Coronary artery (tissue), 2 donors: Measurements from ENCODE around the gene MAP1B.
A peak's percentile ranks its signal among the peaks of the same experiment; 100 is the strongest.

Source experiments
- DNase-seq: peaks from one replicate; pipeline ENCODE4 v3.0.0-alpha.2; 2017; ENCODE audit warnings: low spot score
- H3K27ac ChIP-seq, 2 donors: fragments of 200-600 bp; sonication (generic); one replicate each; pipeline ENCODE4 v1.5.1; 2016 to 2019
- H3K4me3 ChIP-seq: fragments of 200-600 bp; sonication (generic); 2 replicates; pipeline ENCODE4 v1.5.1; 2016; ENCODE audit warnings: mild to moderate bottlenecking, moderate library complexity
- CTCF ChIP-seq: fragments of 200-600 bp; sonication (generic); IDR thresholded peaks from one replicate; pipeline ENCODE4 v1.5.1; 2019; ENCODE audit warnings: antibody characterized with exemption

Gene MAP1B

GRCh38 chr5:72252008-72252407 lies 144.7 kb downstream of the MAP1B start:
- no peak overlapping the region for H3K4me3 ChIP-seq
- no peak for TF ChIP-seq CTCF
- peak overlapping the region; percentile 12 to 68 for H3K27ac ChIP-seq
- DNase-seq: no peak

DNA sequence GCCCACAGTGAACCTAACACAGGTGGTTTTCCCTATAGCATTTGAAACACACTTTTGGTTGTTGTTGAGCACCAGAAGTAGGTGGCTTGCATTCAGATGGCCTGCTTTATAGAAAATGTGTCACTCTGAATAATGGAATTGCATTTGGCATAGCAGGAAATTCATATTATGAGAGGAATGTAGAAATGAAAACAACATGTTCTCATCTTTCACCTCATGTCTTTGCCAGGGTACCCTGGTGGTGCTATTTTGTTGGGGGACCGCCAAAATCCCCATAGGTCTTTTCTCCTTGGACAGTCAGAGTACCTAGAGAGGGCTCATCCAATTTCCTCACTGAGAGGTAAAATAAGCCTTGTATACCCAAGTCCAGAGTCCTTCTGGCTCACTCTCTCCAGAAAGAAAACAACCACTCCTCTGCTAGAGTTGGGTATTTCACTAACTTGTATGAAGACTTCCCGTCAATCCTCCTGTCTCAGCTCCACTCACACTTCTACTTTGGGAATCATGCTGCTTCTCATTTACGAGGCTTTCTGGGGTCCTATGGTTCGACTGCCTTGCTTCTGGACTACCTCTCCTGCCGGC lies 145.4 kb downstream of the MAP1B start:
- DNase-seq: no peak
- no peak for TF ChIP-seq CTCF
- Histone ChIP-seq H3K4me3 (peak overlapping the region; percentile 33), H3K27ac (peak overlapping the region; percentile 63 to 68)

GRCh38 chr5:72255237-72255636 lies 148.0 kb downstream of the MAP1B start:
- no peak overlapping the region for H3K4me3 ChIP-seq
- no peak for DNase-seq
- H3K27ac ChIP-seq: no peak overlapping the region
- no peak for TF ChIP-seq CTCF

- DNase-seq: no peak
- TF ChIP-seq CTCF: no peak
- no peak overlapping the region for H3K4me3 ChIP-seq
- no peak overlapping the region for H3K27ac ChIP-seq
Measured at GRCh38 chr5:72255670-72256069, 148.4 kb downstream of the MAP1B start.

DNA sequence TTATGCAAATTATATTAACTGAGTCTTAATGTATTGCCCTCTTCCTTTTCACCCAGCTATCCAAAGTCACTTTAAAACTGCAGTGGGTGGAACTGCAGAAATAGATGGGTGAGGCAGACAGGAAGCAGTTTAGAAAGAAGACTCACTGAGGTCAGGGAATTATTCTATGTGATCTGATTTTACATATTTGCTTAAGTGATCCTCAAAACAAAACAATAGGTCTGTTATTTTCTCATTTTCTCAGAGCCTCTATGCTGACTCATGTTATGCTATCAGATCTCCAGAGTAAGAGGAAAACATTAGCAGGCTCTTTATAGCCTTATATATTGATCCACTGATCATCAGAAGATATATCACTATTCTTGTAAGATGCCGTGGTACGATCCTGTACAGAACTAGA lies 149.3 kb downstream of the MAP1B start:
- H3K27ac ChIP-seq: no peak overlapping the region
- no peak for DNase-seq
- no peak for TF ChIP-seq CTCF
- no peak overlapping the region for H3K4me3 ChIP-seq
